Stimulated activated CD8-positive, alpha-beta memory T cell treated with anti-CD3 and anti-CD28 coated beads, Interleukin-7, amount 100 ng/mL, for 24 hours (primary cell): ENCODE results near the gene DR1.

Experiments used
- DNase-seq: peaks from one replicate; pipeline ENCODE4 v3.0.0-alpha.2; 2020; ENCODE audit warnings: low read depth

The DR1 gene

GRCh38 chr1:93394514-93394913 is 48.8 kb downstream of the DR1 start:
- no peak for DNase-seq

DNA sequence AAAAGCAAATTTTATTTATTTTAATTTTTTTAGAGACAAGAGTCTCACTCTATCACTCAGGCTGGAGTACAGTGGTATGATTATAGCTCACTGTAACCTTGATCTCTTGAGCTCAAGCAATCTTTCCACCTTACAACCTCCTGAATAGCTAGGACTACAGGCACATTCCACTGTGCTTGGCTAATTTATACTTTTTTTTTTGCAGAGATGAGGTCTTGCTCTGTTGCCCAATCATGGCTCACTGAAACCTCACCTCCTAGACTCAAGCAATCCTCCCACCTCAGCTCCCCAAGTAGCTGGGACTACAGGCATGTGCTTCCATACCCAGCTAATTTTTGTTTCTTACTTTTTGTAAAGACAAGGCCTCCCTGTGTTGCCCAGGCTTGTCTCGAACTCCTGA is 49.5 kb downstream of the DR1 start:
- DNase-seq: no peak

- no peak for DNase-seq
Measured at GRCh38 chr1:93399781-93400180, 54.1 kb downstream of the DR1 start.

- no peak for DNase-seq
Measured at GRCh38 chr1:93408203-93408602, 62.5 kb downstream of the DR1 start.

DNA sequence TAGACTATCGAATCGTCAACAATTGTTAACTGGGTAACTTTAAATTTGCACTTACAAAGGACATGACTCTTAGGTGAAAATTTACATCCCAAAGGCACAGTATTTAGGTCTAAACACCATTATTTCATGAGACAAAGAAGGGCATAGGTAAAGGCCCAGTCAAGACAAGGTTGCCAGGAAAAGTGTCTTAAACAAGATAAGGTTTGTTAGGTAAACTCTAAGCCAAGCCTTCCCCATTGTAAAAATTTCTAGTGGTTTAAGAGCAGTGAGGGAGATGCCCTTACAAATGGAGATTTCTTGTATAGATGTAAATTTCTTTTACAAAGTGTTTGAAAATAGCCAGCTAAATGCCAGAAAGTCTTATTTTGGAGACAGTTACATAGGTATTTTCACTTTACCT is 65.3 kb downstream of the DR1 start:
- DNase-seq: no peak

- no peak for DNase-seq
Measured at GRCh38 chr1:93414749-93415148, 69.0 kb downstream of the DR1 start.

- no peak for DNase-seq
Measured at GRCh38 chr1:93415296-93415695, 69.6 kb downstream of the DR1 start.

- DNase-seq: no peak
Measured at GRCh38 chr1:93416183-93416582, 70.5 kb downstream of the DR1 start.
